GM23338 (cell line): ENCODE data around the gene AFAP1L2. TPM values are rescaled to one million over a fixed set of nuclear protein-coding genes. Genes with fewer than 3 reads are reported as not detected.

Experiments
- ATAC-seq: fragments of 200-7000 bp; cut with Tn5 transposase; 3 replicates; pipeline ENCODE4 v1.9.1; 2020
- DNase-seq: peaks from one replicate; pipeline ENCODE4 v3.0.0-alpha.2; 2015; ENCODE audit warnings: low spot score
- H2AFZ ChIP-seq: fragments of 200-600 bp; sonication (generic); 2 replicates; pipeline ENCODE4 v1.8.0; 2016; ENCODE audit warnings: antibody characterized with exemption, mild to moderate bottlenecking, moderate library complexity
- H3F3A ChIP-seq: fragments of 200-600 bp; sonication (generic); replicated peaks from 2 replicates; pipeline ENCODE4 v1.8.0; 2017; ENCODE audit warnings: antibody characterized with exemption, mixed run types, low read depth
- H3K27ac ChIP-seq: fragments of 200-600 bp; sonication (generic); 2 replicates; pipeline ENCODE4 v1.6.1; 2016; ENCODE audit warnings: low read depth
- H3K27me3 ChIP-seq: fragments of 200-600 bp; sonication (generic); 2 replicates; pipeline ENCODE4 v1.8.0; 2016; ENCODE audit warnings: mild to moderate bottlenecking, mixed run types, moderate library complexity; ENCODE audit not compliant: insufficient read depth
- H3K36me3 ChIP-seq: fragments of 200-600 bp; sonication (generic); 2 replicates; pipeline ENCODE4 v1.8.0; 2016; ENCODE audit warnings: mild to moderate bottlenecking; ENCODE audit not compliant: insufficient read depth
- H3K4me1 ChIP-seq: fragments of 200-600 bp; sonication (generic); 2 replicates; pipeline ENCODE4 v1.8.0; 2016; ENCODE audit warnings: mild to moderate bottlenecking, moderate library complexity; ENCODE audit not compliant: insufficient read depth
- H3K4me2 ChIP-seq: fragments of 200-600 bp; sonication (generic); 2 replicates; pipeline ENCODE4 v1.7.1; 2017; ENCODE audit warnings: mixed run types
- H3K4me3 ChIP-seq: fragments of 200-600 bp; sonication (generic); 2 replicates; pipeline ENCODE4 v1.6.1; 2016; ENCODE audit warnings: mixed run types
- H3K79me2 ChIP-seq: fragments of 200-600 bp; sonication (generic); replicated peaks from 2 replicates; pipeline ENCODE4 v1.8.0; 2017; ENCODE audit warnings: mild to moderate bottlenecking; ENCODE audit not compliant: insufficient read depth
- H3K9me2 ChIP-seq: fragments of 200-600 bp; sonication (generic); 2 replicates; pipeline ENCODE4 v1.8.0; 2017; ENCODE audit not compliant: insufficient read depth
- H4K20me1 ChIP-seq: fragments of 200-600 bp; sonication (generic); replicated peaks from 2 replicates; pipeline ENCODE4 v1.8.0; 2017; ENCODE audit warnings: mild to moderate bottlenecking; ENCODE audit not compliant: insufficient read depth
- H3K27ac Mint-ChIP-seq: 2 replicates; pipeline ENCODE4 v1.8.0; 2020; ENCODE audit warnings: inconsistent platforms, mild to moderate bottlenecking, moderate library complexity, mixed read lengths
- H3K27me3 Mint-ChIP-seq: 3 replicates; pipeline ENCODE4 v1.8.0; 2022; ENCODE audit warnings: low read depth, mild to moderate bottlenecking, moderate library complexity, mixed read lengths, inconsistent platforms; ENCODE audit not compliant: insufficient read depth, poor library complexity
- H3K36me3 Mint-ChIP-seq: 3 replicates; pipeline ENCODE4 v1.8.0; 2021; ENCODE audit warnings: low read depth, mild to moderate bottlenecking, inconsistent platforms, moderate library complexity, mixed read lengths
- H3K4me1 Mint-ChIP-seq: 3 replicates; pipeline ENCODE4 v1.8.0; 2020; ENCODE audit warnings: mild to moderate bottlenecking, inconsistent platforms, mixed read lengths
- H3K4me3 Mint-ChIP-seq: 3 replicates; pipeline ENCODE4 v1.8.0; 2021; ENCODE audit warnings: moderate library complexity, mild to moderate bottlenecking, inconsistent platforms, mixed read lengths
- H3K9me3 Mint-ChIP-seq: 3 replicates; pipeline ENCODE4 v1.8.0; 2020; ENCODE audit warnings: moderate library complexity, mild to moderate bottlenecking, inconsistent platforms, mixed read lengths
- CREB1 ChIP-seq: fragments of 250-450 bp; sonication (Bioruptor Pico); IDR thresholded peaks from 2 replicates; pipeline ENCODE4 v1.5.0; 2020; ENCODE audit warnings: low read depth, mild to moderate bottlenecking, moderate library complexity
- ETS1 ChIP-seq: IDR thresholded peaks from 2 replicates; pipeline ENCODE4 v1.6.1; 2016; ENCODE audit warnings: antibody characterized with exemption
- POLR2AphosphoS5 ChIP-seq: IDR thresholded peaks from 2 replicates; pipeline ENCODE4 v1.6.1; 2016; ENCODE audit warnings: antibody characterized with exemption, low read depth
- REST ChIP-seq: IDR thresholded peaks from one replicate; pipeline ENCODE4 v1.6.1; 2018; ENCODE audit warnings: antibody characterized with exemption; ENCODE audit not compliant: unreplicated experiment
- ZNF462 ChIP-seq: fragments of 250-450 bp; sonication (Bioruptor Pico); IDR thresholded peaks from 2 replicates; pipeline ENCODE4 v1.5.0; 2020; ENCODE audit warnings: mild to moderate bottlenecking, moderate library complexity
- polyA plus RNA-seq: library from polyadenylated mRNA; unstranded; fragments of >200 nt; fragmentation: Nextera tagmentation; extraction: Ambion mirVana; gene quantifications from 2 replicates; pipeline ENCODE4 v1.2.1, GENCODE V29; 2016
- total RNA-seq: library from RNA; depleted of rRNA; stranded (reverse); fragments of >200 nt; shearing (Covaris generic); gene quantifications from 2 replicates; pipeline ENCODE4 v1.2.3, GENCODE V29; 2014

AFAP1L2 gene
- total and polyA plus RNA-seq, 2 experiments from 2014 or later: 2.3 to 6.5 TPM

- Mint-ChIP-seq H3K9me3 (peaks cover 21% of the 10 kb centered on the region), H3K36me3 (peaks cover 22% of the 10 kb centered on the region), H3K4me3 (no peak overlapping the region), H3K27me3 (peaks cover 25% of the 10 kb centered on the region), H3K27ac (no peak overlapping the region), H3K4me1 (no peaks in the 10 kb centered on the region; the same call in 2 of the 3 replicates)
- H3K4me3 ChIP-seq: no peak overlapping the region
- no peak for ATAC-seq
- H3K79me2 ChIP-seq: no peaks in the 10 kb centered on the region
- H2AFZ ChIP-seq: no peak overlapping the region
- H3F3A ChIP-seq: no peaks in the 10 kb centered on the region
- H3K36me3 ChIP-seq: no peaks in the 10 kb centered on the region
- no peak for TF ChIP-seq POLR2AphosphoS5
- no peak overlapping the region for H3K4me2 ChIP-seq
- H4K20me1 ChIP-seq: no peaks in the 10 kb centered on the region
- DNase-seq: no peak
- no peak overlapping the region for H3K27ac ChIP-seq
- no peaks in the 10 kb centered on the region for H3K27me3 ChIP-seq
- no peaks in the 10 kb centered on the region for H3K4me1 ChIP-seq
- H3K9me2 ChIP-seq: no peaks in the 10 kb centered on the region
Measured at GRCh38 chr10:114252092-114252491, 152.2 kb downstream of the AFAP1L2 start.

DNA sequence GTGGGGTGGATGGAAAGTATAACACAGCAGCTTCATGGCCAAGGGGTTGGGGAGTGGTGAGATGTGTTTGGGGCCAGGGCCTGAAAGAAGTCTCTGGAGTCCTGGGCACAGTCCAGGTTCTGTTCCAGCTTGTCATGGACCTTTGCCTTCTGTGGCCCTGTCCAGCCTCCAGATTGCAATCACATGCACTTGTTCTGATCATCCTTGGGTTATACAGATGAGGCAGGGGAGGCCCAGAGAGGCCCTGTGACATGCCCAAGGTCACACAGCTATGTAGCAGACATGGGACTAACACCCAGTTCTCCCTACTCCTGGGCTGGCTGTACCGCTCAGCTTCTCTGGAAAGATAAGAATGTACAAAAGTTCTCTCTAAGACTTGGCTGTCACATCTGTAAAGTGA, 153.6 kb downstream of the AFAP1L2 start:
- Histone ChIP-seq H2AFZ (no peak overlapping the region), H3K36me3 (no peaks in the 10 kb centered on the region), H3K4me2 (no peak overlapping the region), H3K79me2 (no peaks in the 10 kb centered on the region), H4K20me1 (no peaks in the 10 kb centered on the region), H3K27ac (no peak overlapping the region), H3K27me3 (no peaks in the 10 kb centered on the region), H3K4me1 (no peaks in the 10 kb centered on the region), H3K4me3 (no peak overlapping the region), H3F3A (no peaks in the 10 kb centered on the region), H3K9me2 (no peaks in the 10 kb centered on the region)
- no peaks in the 10 kb centered on the region; the same call in 2 of the 3 replicates for H3K4me1 Mint-ChIP-seq
- H3K9me3 Mint-ChIP-seq: peaks cover 21% of the 10 kb centered on the region
- peaks cover 27% of the 10 kb centered on the region for H3K27me3 Mint-ChIP-seq
- ATAC-seq (no peak), DNase-seq (no peak)
- H3K36me3 Mint-ChIP-seq: peaks cover 22% of the 10 kb centered on the region
- no peak for TF ChIP-seq CREB1
- no peak for TF ChIP-seq ETS1
- no peak for TF ChIP-seq REST
- no peak for TF ChIP-seq ZNF462 (CRISPR knock-in tag)
- no peak overlapping the region for H3K27ac Mint-ChIP-seq
- H3K4me3 Mint-ChIP-seq: no peak overlapping the region
